GM23338 (cell line): ENCODE results near the gene OAT.

ENCODE experiments used
- EZH2 ChIP-seq: fragments of 200-600 bp; sonication (generic); IDR thresholded peaks from one replicate; pipeline ENCODE4 v1.8.0; 2017; ENCODE audit warnings: antibody characterized with exemption, mild to moderate bottlenecking, low read depth; ENCODE audit not compliant: unreplicated experiment
- EZH2phosphoT487 ChIP-seq: fragments of 200-600 bp; sonication (generic); IDR thresholded peaks from one replicate; pipeline ENCODE4 v1.8.1; 2018; ENCODE audit warnings: antibody characterized with exemption; ENCODE audit not compliant: unreplicated experiment
- NANOG ChIP-seq: IDR thresholded peaks from 2 replicates; pipeline ENCODE4 v1.6.1; 2016; ENCODE audit warnings: antibody characterized with exemption, borderline replicate concordance
- POLR2AphosphoS5 ChIP-seq: IDR thresholded peaks from 2 replicates; pipeline ENCODE4 v1.6.1; 2016; ENCODE audit warnings: antibody characterized with exemption, low read depth
- TF ChIP-seq, protein P1 (sequence below), 2 experiments: fragments of 200-600 bp in 1 of 2; sonication (generic) in 1 of 2; conservative IDR thresholded peaks; 2 replicates each; pipeline versions ENCODE4 v1.5.1 to v1.6.1; 2016 to 2017; ENCODE audit warnings: antibody characterized with exemption in 2 of 2, low read depth in 2 of 2, mild to moderate bottlenecking in 2 of 2, moderate library complexity in 1 of 2
- TF ChIP-seq, protein P2 (sequence below): IDR thresholded peaks from one replicate; pipeline ENCODE4 v1.6.1; 2018; ENCODE audit warnings: antibody characterized with exemption; ENCODE audit not compliant: unreplicated experiment

DNA sequence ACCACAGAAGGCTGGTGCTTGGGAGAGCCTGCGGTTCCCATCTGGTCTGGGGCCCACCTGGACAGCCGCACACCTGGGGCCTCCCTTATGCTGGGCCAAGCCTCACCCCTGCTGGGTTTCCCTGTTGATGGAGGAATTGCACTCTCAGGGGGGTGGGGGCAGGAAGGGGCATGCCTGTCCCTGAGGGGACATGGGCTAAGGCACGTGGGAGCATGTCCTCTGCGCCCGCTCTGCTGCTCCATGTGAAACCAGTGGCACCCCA lies 43.4 kb downstream of the OAT start:
- TF ChIP-seq, protein P1, sequence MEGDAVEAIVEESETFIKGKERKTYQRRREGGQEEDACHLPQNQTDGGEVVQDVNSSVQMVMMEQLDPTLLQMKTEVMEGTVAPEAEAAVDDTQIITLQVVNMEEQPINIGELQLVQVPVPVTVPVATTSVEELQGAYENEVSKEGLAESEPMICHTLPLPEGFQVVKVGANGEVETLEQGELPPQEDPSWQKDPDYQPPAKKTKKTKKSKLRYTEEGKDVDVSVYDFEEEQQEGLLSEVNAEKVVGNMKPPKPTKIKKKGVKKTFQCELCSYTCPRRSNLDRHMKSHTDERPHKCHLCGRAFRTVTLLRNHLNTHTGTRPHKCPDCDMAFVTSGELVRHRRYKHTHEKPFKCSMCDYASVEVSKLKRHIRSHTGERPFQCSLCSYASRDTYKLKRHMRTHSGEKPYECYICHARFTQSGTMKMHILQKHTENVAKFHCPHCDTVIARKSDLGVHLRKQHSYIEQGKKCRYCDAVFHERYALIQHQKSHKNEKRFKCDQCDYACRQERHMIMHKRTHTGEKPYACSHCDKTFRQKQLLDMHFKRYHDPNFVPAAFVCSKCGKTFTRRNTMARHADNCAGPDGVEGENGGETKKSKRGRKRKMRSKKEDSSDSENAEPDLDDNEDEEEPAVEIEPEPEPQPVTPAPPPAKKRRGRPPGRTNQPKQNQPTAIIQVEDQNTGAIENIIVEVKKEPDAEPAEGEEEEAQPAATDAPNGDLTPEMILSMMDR (conservative IDR thresholded peaks at IDR 0.05; ENCODE audit: low read depth in 2 of 2), result no peak
- no peak for TF ChIP-seq POLR2AphosphoS5
- TF ChIP-seq, protein P2, sequence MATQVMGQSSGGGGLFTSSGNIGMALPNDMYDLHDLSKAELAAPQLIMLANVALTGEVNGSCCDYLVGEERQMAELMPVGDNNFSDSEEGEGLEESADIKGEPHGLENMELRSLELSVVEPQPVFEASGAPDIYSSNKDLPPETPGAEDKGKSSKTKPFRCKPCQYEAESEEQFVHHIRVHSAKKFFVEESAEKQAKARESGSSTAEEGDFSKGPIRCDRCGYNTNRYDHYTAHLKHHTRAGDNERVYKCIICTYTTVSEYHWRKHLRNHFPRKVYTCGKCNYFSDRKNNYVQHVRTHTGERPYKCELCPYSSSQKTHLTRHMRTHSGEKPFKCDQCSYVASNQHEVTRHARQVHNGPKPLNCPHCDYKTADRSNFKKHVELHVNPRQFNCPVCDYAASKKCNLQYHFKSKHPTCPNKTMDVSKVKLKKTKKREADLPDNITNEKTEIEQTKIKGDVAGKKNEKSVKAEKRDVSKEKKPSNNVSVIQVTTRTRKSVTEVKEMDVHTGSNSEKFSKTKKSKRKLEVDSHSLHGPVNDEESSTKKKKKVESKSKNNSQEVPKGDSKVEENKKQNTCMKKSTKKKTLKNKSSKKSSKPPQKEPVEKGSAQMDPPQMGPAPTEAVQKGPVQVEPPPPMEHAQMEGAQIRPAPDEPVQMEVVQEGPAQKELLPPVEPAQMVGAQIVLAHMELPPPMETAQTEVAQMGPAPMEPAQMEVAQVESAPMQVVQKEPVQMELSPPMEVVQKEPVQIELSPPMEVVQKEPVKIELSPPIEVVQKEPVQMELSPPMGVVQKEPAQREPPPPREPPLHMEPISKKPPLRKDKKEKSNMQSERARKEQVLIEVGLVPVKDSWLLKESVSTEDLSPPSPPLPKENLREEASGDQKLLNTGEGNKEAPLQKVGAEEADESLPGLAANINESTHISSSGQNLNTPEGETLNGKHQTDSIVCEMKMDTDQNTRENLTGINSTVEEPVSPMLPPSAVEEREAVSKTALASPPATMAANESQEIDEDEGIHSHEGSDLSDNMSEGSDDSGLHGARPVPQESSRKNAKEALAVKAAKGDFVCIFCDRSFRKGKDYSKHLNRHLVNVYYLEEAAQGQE, result no peak
- no peak for TF ChIP-seq EZH2
- TF ChIP-seq EZH2phosphoT487, result no peak
- no peak for TF ChIP-seq NANOG
